ENCODE measurements around the gene ZNF407. TPM values are rescaled to one million over a fixed set of nuclear protein-coding genes. Genes with fewer than 3 reads are reported as not detected.

The ZNF407 gene
- total RNA-seq, 1 experiment from 2014 or later: 7.6 TPM

DNA sequence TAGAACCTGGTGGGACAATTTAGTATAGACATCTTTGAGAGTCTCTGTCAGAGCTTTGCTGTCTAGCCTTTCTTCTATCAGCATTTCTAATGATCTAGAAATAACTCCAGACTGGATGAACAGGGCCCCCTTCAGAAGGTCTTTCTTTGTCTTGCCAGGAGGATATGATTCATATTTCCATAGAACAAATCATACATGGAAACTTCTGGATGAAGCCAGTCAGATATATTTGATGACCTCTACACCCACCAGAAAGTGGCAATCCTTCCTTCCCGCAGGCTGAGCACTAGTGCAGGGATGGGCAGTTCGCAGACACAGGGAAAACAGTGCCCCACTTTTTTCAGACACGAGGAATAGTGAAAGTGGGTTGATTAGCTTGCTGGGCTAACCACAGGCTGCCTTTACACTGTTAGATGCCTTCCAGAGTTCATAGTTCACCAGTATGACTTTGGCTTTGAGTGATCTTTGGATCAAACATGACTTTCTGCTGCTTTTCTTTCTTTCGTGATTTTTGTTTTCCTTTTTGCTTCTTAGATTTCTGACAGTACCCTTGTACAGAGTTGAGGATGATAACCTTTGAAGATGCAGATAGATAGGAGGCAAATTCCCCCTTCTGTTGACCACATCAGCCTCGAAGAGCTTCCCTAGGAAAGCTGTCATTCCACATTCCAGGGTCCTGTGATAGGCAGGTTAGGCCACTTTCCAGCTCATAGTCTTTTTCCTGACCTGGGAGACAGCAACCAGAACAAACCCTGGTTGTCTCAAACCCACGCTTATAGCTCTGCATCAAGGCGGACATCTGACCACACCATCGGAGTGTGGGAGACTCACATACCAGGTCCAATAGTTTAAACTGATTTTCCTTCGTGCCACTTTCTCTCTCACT, 237.0 kb downstream of the ZNF407 start:
- Histone ChIP-seq H3K9ac (ENCODE audit: low read length) (no peak overlapping the region), H2AFZ (ENCODE audit: low read depth, low read length, poor library complexity, severe bottlenecking) (no peak overlapping the region), H3K27ac (ENCODE audit: low read depth, low read length) (no peak overlapping the region), H3K9me3 (ENCODE audit: control insufficient read depth in 1 of 2, insufficient read depth in 1 of 2, low read depth in 1 of 2, low read length in 2 of 2) (no peaks in the 10 kb centered on the region), H3K4me3 (replicated peaks in 1 of 2; ENCODE audit: low read depth in 1 of 2, low read length in 2 of 2) (no peak overlapping the region), H3K9me2 (ENCODE audit: insufficient read depth) (no peaks in the 10 kb centered on the region), H3K4me1 (ENCODE audit: control insufficient read depth in 1 of 2, insufficient read depth in 2 of 2, low read length in 2 of 2) (peaks cover 6 to 28% of the 10 kb centered on the region in 2 experiments), H3K79me2 (ENCODE audit: insufficient read depth, low read length) (no peaks in the 10 kb centered on the region), H3K4me2 (ENCODE audit: low read length) (peak overlapping the region; percentile 26), H3K36me3 (ENCODE audit: control insufficient read depth in 1 of 2, insufficient read depth in 2 of 2, low read length in 2 of 2) (no peaks in the 10 kb centered on the region), H3K27me3 (ENCODE audit: insufficient read depth, low read length) (no peaks in the 10 kb centered on the region), H4K20me1 (ENCODE audit: insufficient read depth) (no peaks in the 10 kb centered on the region)
- ChIA-PET CTCF (no interaction called here), POLR2A (no interaction called here), RAD21 (ENCODE audit: low non-redundant PET in 1 of 2, low total read pairs in 2 of 2, uncharacterized antibody in 2 of 2, unreplicated experiment in 2 of 2) (no interaction called here)
- TF ChIP-seq YY1 (IDR thresholded peaks at IDR 0.05; ENCODE audit: extremely low read depth, insufficient replicate concordance, low read depth, low read length): no peak
- TF ChIP-seq, protein P1, sequence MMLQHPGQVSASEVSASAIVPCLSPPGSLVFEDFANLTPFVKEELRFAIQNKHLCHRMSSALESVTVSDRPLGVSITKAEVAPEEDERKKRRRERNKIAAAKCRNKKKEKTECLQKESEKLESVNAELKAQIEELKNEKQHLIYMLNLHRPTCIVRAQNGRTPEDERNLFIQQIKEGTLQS (IDR thresholded peaks at IDR 0.05): no peak
- peak; percentile 8; the same call in 1 of the 2 replicates for TF ChIP-seq SP1 (IDR thresholded peaks at IDR 0.05; ENCODE audit: low read depth)
- ATAC-seq (no peak), DNase-seq (ENCODE audit: low read depth, low spot score) (no peak)
- no TSS peak for BruUV-seq (replicated peaks)
- intact Hi-C loops (cut with micrococcal nuclease): no loop called here

DNA sequence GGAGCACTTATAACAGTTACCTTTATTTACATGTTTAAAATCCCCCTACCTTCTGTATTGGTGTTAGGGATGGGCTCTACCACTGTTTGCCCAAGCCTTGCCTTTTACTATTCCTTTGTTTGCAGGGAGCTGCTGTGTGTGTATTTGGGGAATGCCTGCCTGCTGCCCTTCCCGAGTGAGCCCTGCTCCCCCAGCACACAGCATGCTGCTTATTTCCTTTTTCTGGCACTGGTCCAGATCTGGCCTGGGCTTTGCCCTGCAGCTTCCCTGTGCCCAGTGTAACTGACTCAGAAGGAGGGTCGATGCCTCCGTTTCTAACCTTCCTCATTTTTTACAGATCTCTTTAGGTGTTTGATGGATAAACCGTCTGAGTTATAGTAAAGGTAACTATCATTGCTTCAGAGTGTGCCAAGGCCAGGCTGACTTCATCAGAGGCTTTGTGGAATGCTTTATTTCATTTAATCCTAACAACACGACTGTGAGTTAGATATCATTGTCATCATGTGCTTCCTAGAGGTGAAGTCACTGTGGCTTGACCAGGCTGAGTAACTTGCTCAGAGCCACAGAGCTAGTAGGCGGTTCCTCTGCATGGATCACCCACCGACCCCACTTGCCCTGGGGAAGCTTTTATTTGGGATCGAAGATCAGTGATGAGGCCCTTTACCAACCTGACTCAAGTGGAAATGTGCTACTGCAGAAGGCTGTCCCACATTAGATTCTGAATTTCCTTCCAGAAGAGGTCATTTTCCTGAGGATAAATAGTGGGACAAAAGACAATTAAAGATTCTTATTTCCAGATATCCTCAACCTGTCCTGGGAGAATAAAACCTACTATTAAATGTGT, 238.8 kb downstream of the ZNF407 start:
- Histone ChIP-seq H3K27ac (ENCODE audit: low read depth, low read length) (no peak overlapping the region), H3K4me1 (ENCODE audit: control insufficient read depth in 1 of 2, insufficient read depth in 2 of 2, low read length in 2 of 2) (peaks cover 14 to 41% of the 10 kb centered on the region in 2 experiments), H3K9ac (ENCODE audit: low read length) (no peak overlapping the region), H3K79me2 (ENCODE audit: insufficient read depth, low read length) (no peaks in the 10 kb centered on the region), H2AFZ (ENCODE audit: low read depth, low read length, poor library complexity, severe bottlenecking) (no peak overlapping the region), H3K4me3 (replicated peaks in 1 of 2; ENCODE audit: low read depth in 1 of 2, low read length in 2 of 2) (no peak overlapping the region), H3K27me3 (ENCODE audit: insufficient read depth, low read length) (no peaks in the 10 kb centered on the region), H3K9me2 (ENCODE audit: insufficient read depth) (no peaks in the 10 kb centered on the region), H3K9me3 (ENCODE audit: control insufficient read depth in 1 of 2, insufficient read depth in 1 of 2, low read depth in 1 of 2, low read length in 2 of 2) (no peaks in the 10 kb centered on the region), H3K4me2 (ENCODE audit: low read length) (no peak overlapping the region), H3K36me3 (ENCODE audit: control insufficient read depth in 1 of 2, insufficient read depth in 2 of 2, low read length in 2 of 2) (no peaks in the 10 kb centered on the region), H4K20me1 (ENCODE audit: insufficient read depth) (no peaks in the 10 kb centered on the region)
- DNase-seq (ENCODE audit: low read depth, low spot score) (no peak), ATAC-seq (no peak)
- RAD21 ChIA-PET (ENCODE audit: low non-redundant PET in 1 of 2, low total read pairs in 2 of 2, uncharacterized antibody in 2 of 2, unreplicated experiment in 2 of 2): no interaction called here
- no peak for TF ChIP-seq EGR1 (IDR thresholded peaks at IDR 0.05; ENCODE audit: low read depth)
- no peak for TF ChIP-seq POLR2A (IDR thresholded peaks at IDR 0.05; ENCODE audit: borderline replicate concordance, extremely low read depth, insufficient read depth, insufficient read length)
- TF ChIP-seq POLR2AphosphoS5 (IDR thresholded peaks at IDR 0.05; ENCODE audit: low read depth, low read length): no peak
- TF ChIP-seq SIN3A (IDR thresholded peaks at IDR 0.05; ENCODE audit: low read depth): no peak
- TF ChIP-seq, protein P2, sequence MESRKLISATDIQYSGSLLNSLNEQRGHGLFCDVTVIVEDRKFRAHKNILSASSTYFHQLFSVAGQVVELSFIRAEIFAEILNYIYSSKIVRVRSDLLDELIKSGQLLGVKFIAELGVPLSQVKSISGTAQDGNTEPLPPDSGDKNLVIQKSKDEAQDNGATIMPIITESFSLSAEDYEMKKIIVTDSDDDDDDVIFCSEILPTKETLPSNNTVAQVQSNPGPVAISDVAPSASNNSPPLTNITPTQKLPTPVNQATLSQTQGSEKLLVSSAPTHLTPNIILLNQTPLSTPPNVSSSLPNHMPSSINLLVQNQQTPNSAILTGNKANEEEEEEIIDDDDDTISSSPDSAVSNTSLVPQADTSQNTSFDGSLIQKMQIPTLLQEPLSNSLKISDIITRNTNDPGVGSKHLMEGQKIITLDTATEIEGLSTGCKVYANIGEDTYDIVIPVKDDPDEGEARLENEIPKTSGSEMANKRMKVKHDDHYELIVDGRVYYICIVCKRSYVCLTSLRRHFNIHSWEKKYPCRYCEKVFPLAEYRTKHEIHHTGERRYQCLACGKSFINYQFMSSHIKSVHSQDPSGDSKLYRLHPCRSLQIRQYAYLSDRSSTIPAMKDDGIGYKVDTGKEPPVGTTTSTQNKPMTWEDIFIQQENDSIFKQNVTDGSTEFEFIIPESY (IDR thresholded peaks at IDR 0.05; ENCODE audit: extremely low read depth, insufficient replicate concordance, low read length): no peak
- TF ChIP-seq SP1 (IDR thresholded peaks at IDR 0.05; ENCODE audit: low read depth): no peak
- no peak for TF ChIP-seq FOSL1 (IDR thresholded peaks at IDR 0.05; ENCODE audit: low read depth)
- TF ChIP-seq JUND (IDR thresholded peaks at IDR 0.05): no peak
- no peak for TF ChIP-seq YY1 (IDR thresholded peaks at IDR 0.05; ENCODE audit: extremely low read depth, insufficient replicate concordance, low read depth, low read length)
- TF ChIP-seq, protein P3, sequence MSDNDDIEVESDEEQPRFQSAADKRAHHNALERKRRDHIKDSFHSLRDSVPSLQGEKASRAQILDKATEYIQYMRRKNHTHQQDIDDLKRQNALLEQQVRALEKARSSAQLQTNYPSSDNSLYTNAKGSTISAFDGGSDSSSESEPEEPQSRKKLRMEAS (IDR thresholded peaks at IDR 0.05): no peak
- intact Hi-C loops (cut with micrococcal nuclease): no loop called here
- BruUV-seq (replicated peaks): no TSS peak
- POLR2A ChIA-PET: no interaction called here
- CTCF ChIA-PET: no interaction called here
